Liver (tissue), 9 donors: ENCODE data around the gene TSPAN13. TPM values are rescaled to one million over a fixed set of nuclear protein-coding genes. Genes with fewer than 3 reads are reported as not detected.

Experiments used
- DNase-seq: peaks from one replicate; pipeline ENCODE4 v3.0.0-alpha.2; 2017; ENCODE audit warnings: low spot score
- H3K27ac ChIP-seq, 2 donors: one replicate each; pipeline ENCODE4 v1.7.0; 2013; ENCODE audit warnings: inconsistent platforms in 2 of 2, low read length in 2 of 2, control low read depth in 1 of 2, low read depth in 1 of 2, mild to moderate bottlenecking in 1 of 2
- H3K27me3 ChIP-seq, 4 donors: one replicate each; pipeline versions ENCODE4 v1.6.1 to v1.7.0; 2013; ENCODE audit warnings: low read length in 3 of 4, inconsistent platforms in 1 of 4, mild to moderate bottlenecking in 1 of 4, moderate library complexity in 1 of 4; ENCODE audit not compliant: control insufficient read depth in 4 of 4, insufficient read depth in 4 of 4
- H3K36me3 ChIP-seq, 4 donors: one replicate each; pipeline versions ENCODE4 v1.6.1 to v1.7.0; 2013; ENCODE audit warnings: low read length in 3 of 4, mild to moderate bottlenecking in 3 of 4, low read depth in 1 of 4, moderate library complexity in 1 of 4; ENCODE audit not compliant: control insufficient read depth in 4 of 4, insufficient read depth in 3 of 4
- H3K4me1 ChIP-seq, 4 donors: one replicate each; pipeline versions ENCODE4 v1.6.1 to v1.7.0; 2013; ENCODE audit warnings: low read length in 3 of 4, mild to moderate bottlenecking in 3 of 4, moderate library complexity in 1 of 4; ENCODE audit not compliant: control insufficient read depth in 4 of 4, insufficient read depth in 4 of 4
- H3K4me3 ChIP-seq, 3 donors: one replicate each; pipeline versions ENCODE4 v1.6.1 to v1.7.0; 2013; ENCODE audit warnings: low read length in 3 of 3, control low read depth in 1 of 3, low read depth in 1 of 3, mild to moderate bottlenecking in 1 of 3
- H3K9ac ChIP-seq, 2 donors: one replicate each; pipeline ENCODE4 v1.7.0; 2013; ENCODE audit warnings: low read length in 2 of 2, mild to moderate bottlenecking in 2 of 2, moderate library complexity in 2 of 2, control low read depth in 1 of 2, low read depth in 1 of 2
- H3K9me3 ChIP-seq, 4 donors: one replicate each; pipeline versions ENCODE4 v1.6.1 to v1.7.0; 2013; ENCODE audit warnings: low read length in 3 of 4; ENCODE audit not compliant: control insufficient read depth in 4 of 4
- EGR1 ChIP-seq, 2 donors: IDR thresholded peaks; 2 replicates each; pipeline ENCODE4 v1.6.1; 2016 to 2018; ENCODE audit warnings: antibody characterized with exemption in 2 of 2, low read depth in 2 of 2
- FOXA1 ChIP-seq: IDR thresholded peaks from 2 replicates; pipeline ENCODE4 v1.6.1; 2016; ENCODE audit warnings: antibody characterized with exemption
- FOXA2 ChIP-seq: IDR thresholded peaks from 2 replicates; pipeline ENCODE4 v1.6.1; 2016; ENCODE audit warnings: antibody characterized with exemption
- HNF4A ChIP-seq, 2 donors: conservative IDR thresholded peaks; 2 replicates each; pipeline ENCODE4 v1.6.1; 2016; ENCODE audit warnings: antibody characterized with exemption in 2 of 2, mild to moderate bottlenecking in 2 of 2
- HNF4G ChIP-seq: IDR thresholded peaks from 2 replicates; pipeline ENCODE4 v1.6.1; 2016; ENCODE audit warnings: antibody characterized with exemption
- NR2F2 ChIP-seq: IDR thresholded peaks from 2 replicates; pipeline ENCODE4 v1.6.1; 2016; ENCODE audit warnings: antibody characterized with exemption
- TAF1 ChIP-seq: conservative IDR thresholded peaks from 2 replicates; pipeline ENCODE4 v1.6.1; 2016; ENCODE audit warnings: antibody characterized with exemption, mild to moderate bottlenecking
- WGBS: extraction: QIAGEN DNeasy Blood & Tissue Kit; methylation state at CpG from one replicate; pipeline ENCODE4 v1.1.7; 2013; 5-methylcytosine and 5-hydroxymethylcytosine counted together
- polyA plus RNA-seq, 2 donors: library from polyadenylated mRNA; stranded (reverse) in 1 of 2; unstranded in 1 of 2; fragments of 200-250 nt in 1 of 2; fragments of >200 nt in 1 of 2; fragmentation: Nextera tagmentation in 1 of 2; extraction: Ambion mirVana in 1 of 2; gene quantifications; one replicate each; pipeline versions ENCODE4 v1.2.1 to v1.2.3, GENCODE V29; 2013 to 2015
- total RNA-seq, 2 donors: library from RNA; depleted of rRNA; stranded (reverse); fragments of >200 nt; gene quantifications; one replicate each; pipeline ENCODE4 v1.2.3, GENCODE V29; 2014
- TF ChIP-seq, protein P1 (sequence below): IDR thresholded peaks from 2 replicates; pipeline ENCODE4 v1.6.1; 2016; ENCODE audit warnings: antibody characterized with exemption, mild to moderate bottlenecking
- TF ChIP-seq, protein P2 (sequence below): fragments of 150-350 bp; IDR thresholded peaks from 2 replicates; pipeline ENCODE4 v1.5.1; 2017; ENCODE audit warnings: improper control_type of control experiment, low read depth, low read length; ENCODE audit not compliant: missing input control
- TF ChIP-seq, protein P3 (sequence below): IDR thresholded peaks from 2 replicates; pipeline ENCODE4 v1.6.1; 2016; ENCODE audit warnings: antibody characterized with exemption
- donor health status: healthy.
- donor health status: healthy.
- donor health status: healthy.
- donor health status: healthy.
- donor health status: healthy.

TSPAN13 gene
- total and polyA plus RNA-seq, 4 donors, result 8.9 to 24.4 (median 15.8) TPM

DNA sequence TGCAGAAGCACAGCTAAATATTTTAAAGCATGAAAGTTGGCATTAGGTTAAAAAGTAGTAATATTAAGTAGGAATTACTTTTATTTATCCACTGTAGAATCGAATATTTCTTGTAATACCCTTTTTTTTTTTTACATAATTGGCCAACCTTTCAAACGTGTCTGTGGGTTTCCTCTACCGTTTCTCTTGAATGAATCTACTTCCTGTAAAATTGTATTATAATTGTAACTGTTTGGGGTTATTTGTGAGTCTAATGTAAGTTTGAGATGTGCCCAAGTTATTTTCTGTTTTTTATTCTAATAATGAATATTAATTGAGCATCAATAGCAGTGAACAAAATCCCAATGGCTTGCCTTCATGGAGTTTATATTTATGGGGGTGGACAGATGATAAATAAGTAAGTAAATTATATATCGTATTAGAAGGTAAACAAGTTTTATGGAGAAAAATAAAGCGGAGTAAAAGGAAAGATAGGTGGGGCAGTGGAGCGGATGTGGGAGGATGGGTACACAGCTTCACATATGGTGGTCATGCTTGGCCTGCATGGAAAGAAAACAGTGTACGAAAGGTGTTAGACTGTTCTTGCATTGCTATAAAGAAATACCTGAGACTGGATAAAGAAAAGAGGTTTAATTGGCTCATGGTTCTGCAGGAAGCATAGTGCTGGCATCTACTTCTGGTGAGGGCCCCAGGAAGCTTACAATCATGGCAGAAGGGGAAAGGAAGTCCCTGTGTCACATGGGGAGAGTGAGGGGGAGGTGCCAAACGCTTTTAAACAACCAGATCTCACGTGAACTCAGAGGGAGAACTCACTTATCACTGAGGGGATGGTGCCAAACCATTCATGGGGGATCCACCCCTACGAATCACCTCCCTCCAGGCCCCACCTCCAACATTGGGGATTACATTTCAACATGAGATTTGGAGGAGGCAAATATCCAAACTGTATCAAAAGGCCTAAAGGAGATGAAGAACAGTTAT is 5.4 kb downstream of the TSPAN13 start:
- 91% methylated on average over 10 of the region's 10 CpGs for WGBS
- no peak overlapping the region for H3K9ac ChIP-seq
- peaks cover 0 to 5% (median 2%) of the 10 kb centered on the region in 4 donors for H3K4me1 ChIP-seq
- no peak overlapping the region for H3K27ac ChIP-seq
- no peak overlapping the region for H3K4me3 ChIP-seq
- H3K9me3 ChIP-seq, result no peaks in the 10 kb centered on the region
- H3K36me3 ChIP-seq, result no peaks in the 10 kb centered on the region
- no peak for TF ChIP-seq HNF4G
- TF ChIP-seq NR2F2, result no peak
- TF ChIP-seq EGR1 (IDR thresholded peaks at IDR 0.05; ENCODE audit: low read depth in 2 of 2), result no peak
- TF ChIP-seq, protein P1, sequence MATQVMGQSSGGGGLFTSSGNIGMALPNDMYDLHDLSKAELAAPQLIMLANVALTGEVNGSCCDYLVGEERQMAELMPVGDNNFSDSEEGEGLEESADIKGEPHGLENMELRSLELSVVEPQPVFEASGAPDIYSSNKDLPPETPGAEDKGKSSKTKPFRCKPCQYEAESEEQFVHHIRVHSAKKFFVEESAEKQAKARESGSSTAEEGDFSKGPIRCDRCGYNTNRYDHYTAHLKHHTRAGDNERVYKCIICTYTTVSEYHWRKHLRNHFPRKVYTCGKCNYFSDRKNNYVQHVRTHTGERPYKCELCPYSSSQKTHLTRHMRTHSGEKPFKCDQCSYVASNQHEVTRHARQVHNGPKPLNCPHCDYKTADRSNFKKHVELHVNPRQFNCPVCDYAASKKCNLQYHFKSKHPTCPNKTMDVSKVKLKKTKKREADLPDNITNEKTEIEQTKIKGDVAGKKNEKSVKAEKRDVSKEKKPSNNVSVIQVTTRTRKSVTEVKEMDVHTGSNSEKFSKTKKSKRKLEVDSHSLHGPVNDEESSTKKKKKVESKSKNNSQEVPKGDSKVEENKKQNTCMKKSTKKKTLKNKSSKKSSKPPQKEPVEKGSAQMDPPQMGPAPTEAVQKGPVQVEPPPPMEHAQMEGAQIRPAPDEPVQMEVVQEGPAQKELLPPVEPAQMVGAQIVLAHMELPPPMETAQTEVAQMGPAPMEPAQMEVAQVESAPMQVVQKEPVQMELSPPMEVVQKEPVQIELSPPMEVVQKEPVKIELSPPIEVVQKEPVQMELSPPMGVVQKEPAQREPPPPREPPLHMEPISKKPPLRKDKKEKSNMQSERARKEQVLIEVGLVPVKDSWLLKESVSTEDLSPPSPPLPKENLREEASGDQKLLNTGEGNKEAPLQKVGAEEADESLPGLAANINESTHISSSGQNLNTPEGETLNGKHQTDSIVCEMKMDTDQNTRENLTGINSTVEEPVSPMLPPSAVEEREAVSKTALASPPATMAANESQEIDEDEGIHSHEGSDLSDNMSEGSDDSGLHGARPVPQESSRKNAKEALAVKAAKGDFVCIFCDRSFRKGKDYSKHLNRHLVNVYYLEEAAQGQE, result no peak
- H3K27me3 ChIP-seq, result no peaks in the 10 kb centered on the region
- DNase-seq, result no peak

DNA sequence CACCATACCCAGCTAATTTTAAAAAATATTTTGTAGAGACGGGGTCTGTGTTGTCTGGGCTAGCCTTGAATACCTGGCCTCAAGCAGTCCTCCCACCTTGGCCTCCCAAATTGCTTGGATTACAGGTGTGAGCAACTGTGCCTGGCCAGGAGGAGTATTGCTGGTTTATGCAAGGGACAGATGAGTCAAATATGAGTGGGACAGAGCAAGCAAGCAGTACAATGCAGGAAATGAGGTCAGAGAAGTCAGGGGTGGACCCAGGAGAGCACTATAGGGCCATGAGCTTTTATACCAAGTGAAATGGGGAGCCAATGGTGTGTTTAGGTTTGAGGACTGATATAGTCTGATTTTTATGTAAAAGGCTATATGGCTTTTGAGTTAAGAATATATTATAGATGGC is 6.3 kb downstream of the TSPAN13 start:
- Histone ChIP-seq H3K9me3 (no peaks in the 10 kb centered on the region), H3K9ac (no peak overlapping the region), H3K36me3 (no peaks in the 10 kb centered on the region), H3K27me3 (no peaks in the 10 kb centered on the region), H3K27ac (no peak overlapping the region), H3K4me1 (no peaks in the 10 kb centered on the region), H3K4me3 (no peak overlapping the region)
- TF ChIP-seq, protein P2, sequence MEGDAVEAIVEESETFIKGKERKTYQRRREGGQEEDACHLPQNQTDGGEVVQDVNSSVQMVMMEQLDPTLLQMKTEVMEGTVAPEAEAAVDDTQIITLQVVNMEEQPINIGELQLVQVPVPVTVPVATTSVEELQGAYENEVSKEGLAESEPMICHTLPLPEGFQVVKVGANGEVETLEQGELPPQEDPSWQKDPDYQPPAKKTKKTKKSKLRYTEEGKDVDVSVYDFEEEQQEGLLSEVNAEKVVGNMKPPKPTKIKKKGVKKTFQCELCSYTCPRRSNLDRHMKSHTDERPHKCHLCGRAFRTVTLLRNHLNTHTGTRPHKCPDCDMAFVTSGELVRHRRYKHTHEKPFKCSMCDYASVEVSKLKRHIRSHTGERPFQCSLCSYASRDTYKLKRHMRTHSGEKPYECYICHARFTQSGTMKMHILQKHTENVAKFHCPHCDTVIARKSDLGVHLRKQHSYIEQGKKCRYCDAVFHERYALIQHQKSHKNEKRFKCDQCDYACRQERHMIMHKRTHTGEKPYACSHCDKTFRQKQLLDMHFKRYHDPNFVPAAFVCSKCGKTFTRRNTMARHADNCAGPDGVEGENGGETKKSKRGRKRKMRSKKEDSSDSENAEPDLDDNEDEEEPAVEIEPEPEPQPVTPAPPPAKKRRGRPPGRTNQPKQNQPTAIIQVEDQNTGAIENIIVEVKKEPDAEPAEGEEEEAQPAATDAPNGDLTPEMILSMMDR, result no peak
- TF ChIP-seq, protein P1, result no peak
- TF ChIP-seq HNF4A (conservative IDR thresholded peaks at IDR 0.05) (no peak), FOXA2 (no peak), FOXA1 (no peak), TAF1 (no peak), NR2F2 (no peak), EGR1 (IDR thresholded peaks at IDR 0.05; ENCODE audit: low read depth in 2 of 2) (no peak)
- TF ChIP-seq, protein P3, sequence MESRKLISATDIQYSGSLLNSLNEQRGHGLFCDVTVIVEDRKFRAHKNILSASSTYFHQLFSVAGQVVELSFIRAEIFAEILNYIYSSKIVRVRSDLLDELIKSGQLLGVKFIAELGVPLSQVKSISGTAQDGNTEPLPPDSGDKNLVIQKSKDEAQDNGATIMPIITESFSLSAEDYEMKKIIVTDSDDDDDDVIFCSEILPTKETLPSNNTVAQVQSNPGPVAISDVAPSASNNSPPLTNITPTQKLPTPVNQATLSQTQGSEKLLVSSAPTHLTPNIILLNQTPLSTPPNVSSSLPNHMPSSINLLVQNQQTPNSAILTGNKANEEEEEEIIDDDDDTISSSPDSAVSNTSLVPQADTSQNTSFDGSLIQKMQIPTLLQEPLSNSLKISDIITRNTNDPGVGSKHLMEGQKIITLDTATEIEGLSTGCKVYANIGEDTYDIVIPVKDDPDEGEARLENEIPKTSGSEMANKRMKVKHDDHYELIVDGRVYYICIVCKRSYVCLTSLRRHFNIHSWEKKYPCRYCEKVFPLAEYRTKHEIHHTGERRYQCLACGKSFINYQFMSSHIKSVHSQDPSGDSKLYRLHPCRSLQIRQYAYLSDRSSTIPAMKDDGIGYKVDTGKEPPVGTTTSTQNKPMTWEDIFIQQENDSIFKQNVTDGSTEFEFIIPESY, result no peak
- no peak for DNase-seq
- 97% methylated on average over 1 of the region's 1 CpG for WGBS
